ENCODE results near the gene SMAP2. TPM values are rescaled to one million over a fixed set of nuclear protein-coding genes. Genes with fewer than 3 reads are reported as not detected.

Gene SMAP2
- total and polyA plus RNA-seq, 2 of the 4 experiments (the other 2 are of a cell fraction) = 30.1 to 31.0 TPM

- DNase-seq (no peak), ATAC-seq (ENCODE audit: low read depth) (no peak)
- no peak overlapping the region for H4K8ac ChIP-seq (ENCODE audit: low read depth in 2 of 2, low read length in 2 of 2)
- no peak overlapping the region for H4K91ac ChIP-seq (ENCODE audit: insufficient read depth, low read depth, low read length)
- H3K36me3 ChIP-seq (ENCODE audit: control insufficient read depth, insufficient read depth, low read length) = peaks cover 7% of the 10 kb centered on the region
- H3K4me3 ChIP-seq (ENCODE audit: insufficient read depth, low read depth, low read length) = no peak overlapping the region
- ChIA-PET POLR2A (ENCODE audit: unreplicated experiment) (no interaction called here), CTCF (interaction anchor here (0.6 kb wide), 1 partner anchor 129 kb away, joined by 6 read pairs; no protein-coding TSS in a partner anchor)
- no peak overlapping the region for H2BK120ac ChIP-seq (ENCODE audit: low read depth, low read length)
- no CpG with 5 or more reads among the region's 11 CpGs for WGBS, 2 experiments (ENCODE audit: extremely low coverage in 2 of 2, insufficient read length in 1 of 2)
- peaks cover 3% of the 10 kb centered on the region; the same call in 1 of the 2 replicates for H3K4me1 ChIP-seq (ENCODE audit: control insufficient read depth, insufficient read depth, low read length)
- no peak overlapping the region for H2BK5ac ChIP-seq (ENCODE audit: low read depth, low read length, poor library complexity, severe bottlenecking)
- intact Hi-C loops (cut with micrococcal nuclease) = no loop called here
- peaks cover 8 to 12% of the 10 kb centered on the region in 2 experiments; a peak in 3 of 4 replicates for H3K79me1 ChIP-seq (ENCODE audit: low read depth in 1 of 2, low read length in 2 of 2)
- no peak overlapping the region for H2BK20ac ChIP-seq (ENCODE audit: low read depth, low read length)
- H2BK15ac ChIP-seq (ENCODE audit: low read depth, low read length) = no peak overlapping the region
- H3K4me2 ChIP-seq (ENCODE audit: low read depth, low read length) = no peak overlapping the region
- dilution Hi-C loops (cut with HindIII; ENCODE audit: low sequenced_read_pairs, unreplicated experiment) = no loop called here
- H2AFZ ChIP-seq (replicated peaks; ENCODE audit: low read length, poor library complexity) = no peak overlapping the region
- no peak overlapping the region for H3K4ac ChIP-seq (ENCODE audit: low read depth, low read length)
- no peak overlapping the region for H4K5ac ChIP-seq (ENCODE audit: low read depth, low read length)
- H3K14ac ChIP-seq (replicated peaks; ENCODE audit: low read depth, low read length) = no peak overlapping the region
- TF ChIP-seq CEBPB (IDR thresholded peaks at IDR 0.05; ENCODE audit: low read depth, low read length) (no peak), NFE2L2 (IDR thresholded peaks at IDR 0.05; ENCODE audit: low read depth, low read length) (no peak), RFX5 (IDR thresholded peaks at IDR 0.05; ENCODE audit: low read depth, low read length) (no peak), FOS (IDR thresholded peaks at IDR 0.05; ENCODE audit: low read depth, low read length) (no peak), RAD21 (IDR thresholded peaks at IDR 0.05; ENCODE audit: low read length) (no peak), CHD1 (IDR thresholded peaks at IDR 0.05; ENCODE audit: low read depth, low read length) (no peak), POLR2A (IDR thresholded peaks at IDR 0.05; ENCODE audit: low read depth, low read length) (no peak), MAFK (IDR thresholded peaks at IDR 0.05; ENCODE audit: low read depth, low read length) (no peak)
- no peak overlapping the region for H2AK9ac ChIP-seq (replicated peaks; ENCODE audit: low read depth, low read length, poor library complexity)
- no peak overlapping the region for H3K9ac ChIP-seq (ENCODE audit: low read depth, low read length)
- in situ Hi-C loops (cut with MboI; ENCODE audit: low sequenced_read_pairs) = no loop called here
- H2AK5ac ChIP-seq (ENCODE audit: low read depth, low read length) = no peak overlapping the region
- H3K27me3 ChIP-seq (ENCODE audit: control insufficient read depth, insufficient read depth, low read length) = no peaks in the 10 kb centered on the region
- no peaks in the 10 kb centered on the region for H4K20me1 ChIP-seq (ENCODE audit: insufficient read depth, low read length)
- no peaks in the 10 kb centered on the region for H3K9me3 ChIP-seq (ENCODE audit: control insufficient read depth, insufficient read depth, low read length)
- H3K18ac ChIP-seq (ENCODE audit: low read depth, low read length) = no peak overlapping the region
- BruUV-seq (replicated peaks) = no TSS peak
- no peak overlapping the region for H3K23ac ChIP-seq (ENCODE audit: low read depth, low read length)
- H3K56ac ChIP-seq (ENCODE audit: extremely low read depth, insufficient read depth, low read length) = no peak overlapping the region
- H3K9me1 ChIP-seq (ENCODE audit: insufficient read depth, low read length) = peaks cover 12% of the 10 kb centered on the region; the same call in 1 of the 2 replicates
- H3K27ac ChIP-seq (ENCODE audit: insufficient read depth, low read length) = no peak overlapping the region
Measured at GRCh38 chr1:40422630-40423263, 49.2 kb downstream of the SMAP2 start.

Data from IMR-90 (cell line).